GM18526 (cell line): ENCODE measurements around the gene AMOTL1.

ENCODE experiments used
- POLR2A ChIP-seq: IDR thresholded peaks from 3 replicates; pipeline ENCODE4 v1.6.1; 2011; ENCODE audit not compliant: insufficient read length; ENCODE audit errors: extremely low read depth

Gene AMOTL1

DNA sequence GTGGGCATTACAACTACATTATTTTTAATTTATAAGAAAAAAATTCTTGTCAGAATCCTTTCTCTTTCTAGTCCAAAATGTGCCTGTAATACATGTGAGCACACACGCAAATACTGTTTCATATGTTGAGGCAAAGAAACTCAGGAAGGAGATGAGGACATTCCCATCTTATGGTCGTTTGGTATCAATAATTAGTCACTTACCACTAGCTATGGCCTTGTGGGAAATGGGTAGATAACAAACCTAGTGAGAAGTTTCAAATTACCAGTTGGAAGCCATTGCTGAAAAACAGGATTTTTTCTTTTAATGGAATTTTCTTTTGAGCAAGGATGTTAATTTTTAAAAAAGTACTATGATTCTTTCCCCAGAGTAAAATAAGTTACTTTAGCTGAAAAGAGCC, 25.7 kb downstream of the AMOTL1 start:
- no peak for TF ChIP-seq POLR2A

DNA sequence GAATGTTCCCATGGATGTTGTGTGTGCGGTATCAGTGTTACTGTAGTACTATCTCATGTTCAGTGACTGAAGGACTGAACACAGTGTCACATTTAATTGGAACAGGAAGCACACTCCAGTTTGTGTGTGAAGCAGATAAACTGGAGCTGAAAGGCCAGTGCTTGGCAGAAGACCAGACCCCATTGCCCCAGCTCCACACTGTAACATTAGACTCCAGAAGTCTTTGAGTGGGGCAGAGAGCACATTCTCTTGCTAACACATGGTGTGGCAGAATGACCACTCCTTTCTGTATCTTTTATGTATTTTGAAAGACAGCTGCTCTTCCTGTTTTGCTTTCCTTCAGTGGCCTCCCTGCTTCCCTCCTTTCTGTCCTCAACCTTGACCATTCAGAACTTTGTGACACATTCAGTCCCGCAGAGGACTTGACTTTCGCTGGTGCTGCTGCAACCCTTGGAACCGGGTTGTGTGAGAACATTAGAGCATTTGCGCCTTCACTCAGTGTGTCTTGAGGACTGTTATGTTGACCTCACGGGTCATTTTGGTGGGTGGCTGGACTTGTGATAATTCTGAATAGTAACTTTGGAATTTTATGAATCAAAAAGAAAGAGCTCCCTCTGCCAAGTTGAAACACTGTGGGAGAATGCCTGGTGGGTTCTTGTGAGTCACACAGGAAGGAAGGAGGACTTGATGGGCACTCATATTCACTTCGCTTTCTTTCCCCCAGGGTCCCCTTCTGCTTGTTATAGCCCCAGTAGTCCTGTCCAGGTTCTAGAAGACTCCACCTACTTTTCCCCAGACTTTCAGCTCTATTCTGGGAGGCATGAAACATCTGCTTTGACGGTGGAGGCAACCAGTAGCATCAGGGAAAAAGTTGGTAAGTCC, 26.4 kb downstream of the AMOTL1 start:
- TF ChIP-seq POLR2A, result no peak

DNA sequence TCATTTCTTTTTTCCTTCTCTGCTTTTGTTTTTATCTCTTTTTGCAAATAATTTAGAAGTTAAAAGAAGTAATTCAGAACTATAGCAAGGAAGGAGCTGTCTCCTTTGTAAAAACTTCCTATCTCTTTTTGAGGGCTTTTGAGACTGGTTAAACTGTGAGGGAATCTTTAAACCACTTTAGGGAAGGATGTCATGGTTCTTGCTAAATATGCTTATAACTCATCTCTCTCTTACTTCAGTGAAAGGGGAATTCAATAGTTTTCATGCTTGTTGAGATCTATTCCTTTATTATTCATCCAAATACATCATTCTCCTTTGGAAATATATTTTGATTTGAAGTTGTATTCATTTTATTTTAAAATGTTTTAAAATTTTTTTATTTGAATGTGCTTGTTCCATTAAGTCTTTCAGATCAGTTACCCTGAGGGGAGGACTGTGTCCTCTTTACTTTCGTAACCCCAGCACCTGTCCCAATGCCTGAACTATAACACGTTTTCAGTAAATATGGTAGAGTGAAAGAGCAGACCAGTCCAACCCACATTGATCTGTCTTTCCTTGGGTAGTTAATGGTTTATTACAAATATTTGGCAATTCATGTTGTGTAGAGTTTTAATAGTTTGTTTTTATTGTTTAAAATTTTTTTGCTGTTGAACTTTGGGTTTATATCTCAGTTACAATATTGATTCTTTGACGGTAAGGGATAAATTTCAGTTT, 27.5 kb downstream of the AMOTL1 start:
- TF ChIP-seq POLR2A, result no peak

DNA sequence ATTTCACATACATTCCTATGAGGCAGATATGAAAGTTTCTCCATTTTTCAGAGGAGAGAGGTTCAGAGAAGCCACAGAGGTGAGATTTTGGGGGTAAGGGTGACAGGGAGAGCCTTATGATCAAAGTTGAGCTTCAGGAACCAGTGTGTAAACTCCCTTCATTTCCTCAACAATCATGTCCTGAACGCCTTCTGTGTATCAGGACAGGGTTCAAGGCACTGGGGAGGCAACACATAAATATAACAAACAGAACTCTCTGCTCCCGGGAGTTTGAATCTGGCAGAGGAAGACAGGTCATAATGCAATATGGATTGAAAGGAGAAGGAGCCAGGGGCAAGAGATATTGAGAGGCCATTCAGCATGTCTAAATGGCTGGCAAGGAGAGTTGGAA, 28.0 kb downstream of the AMOTL1 start:
- TF ChIP-seq POLR2A, result no peak

DNA sequence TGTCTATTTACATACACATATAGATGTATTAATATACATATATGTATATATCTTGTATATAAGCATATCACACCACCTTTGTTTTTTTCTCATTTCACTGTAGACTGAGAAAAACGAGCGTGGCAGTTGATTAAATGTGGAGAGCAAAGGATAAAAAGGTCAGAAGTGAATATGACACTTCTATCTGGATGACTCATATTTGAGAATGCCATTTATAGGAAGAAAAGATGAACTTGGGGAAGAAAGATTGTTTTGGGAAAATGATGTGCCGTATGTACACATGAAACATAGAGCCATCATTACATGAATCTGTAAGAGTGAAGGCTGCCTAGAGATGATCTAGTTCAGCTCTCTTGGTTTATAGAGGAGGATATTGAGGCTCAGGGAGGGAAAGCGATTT, 28.7 kb downstream of the AMOTL1 start:
- no peak for TF ChIP-seq POLR2A

DNA sequence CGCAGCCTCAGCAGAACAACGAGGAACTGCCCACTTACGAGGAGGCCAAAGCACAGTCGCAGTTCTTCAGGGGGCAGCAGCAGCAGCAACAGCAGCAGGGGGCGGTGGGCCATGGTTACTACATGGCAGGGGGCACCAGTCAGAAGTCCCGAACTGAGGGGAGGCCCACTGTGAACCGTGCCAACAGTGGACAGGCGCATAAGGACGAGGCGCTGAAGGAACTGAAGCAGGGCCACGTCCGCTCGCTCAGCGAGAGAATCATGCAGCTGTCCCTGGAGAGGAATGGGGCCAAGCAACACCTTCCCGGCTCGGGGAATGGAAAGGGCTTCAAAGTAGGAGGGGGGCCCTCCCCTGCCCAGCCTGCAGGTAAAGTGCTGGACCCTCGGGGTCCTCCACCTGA, 31.6 kb downstream of the AMOTL1 start:
- no peak for TF ChIP-seq POLR2A

DNA sequence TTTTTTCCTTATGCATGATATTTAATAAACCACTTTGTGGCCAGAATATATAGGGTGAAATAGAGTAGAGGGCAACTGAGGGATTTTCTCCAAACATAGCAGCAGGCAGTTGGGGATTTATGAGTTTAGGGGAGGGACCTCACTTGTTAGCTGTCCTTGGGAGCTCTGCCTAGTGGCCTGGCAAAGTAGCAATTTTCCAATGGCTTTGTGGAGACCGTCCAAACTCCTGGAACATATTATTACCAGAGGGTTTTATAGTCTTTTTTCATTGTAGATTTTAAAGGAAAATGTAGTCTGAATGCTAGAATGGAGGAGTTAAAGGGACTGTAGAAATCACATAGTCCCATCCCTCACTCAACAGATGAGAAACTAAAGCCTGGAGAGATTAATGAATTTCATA, 32.3 kb downstream of the AMOTL1 start:
- no peak for TF ChIP-seq POLR2A

DNA sequence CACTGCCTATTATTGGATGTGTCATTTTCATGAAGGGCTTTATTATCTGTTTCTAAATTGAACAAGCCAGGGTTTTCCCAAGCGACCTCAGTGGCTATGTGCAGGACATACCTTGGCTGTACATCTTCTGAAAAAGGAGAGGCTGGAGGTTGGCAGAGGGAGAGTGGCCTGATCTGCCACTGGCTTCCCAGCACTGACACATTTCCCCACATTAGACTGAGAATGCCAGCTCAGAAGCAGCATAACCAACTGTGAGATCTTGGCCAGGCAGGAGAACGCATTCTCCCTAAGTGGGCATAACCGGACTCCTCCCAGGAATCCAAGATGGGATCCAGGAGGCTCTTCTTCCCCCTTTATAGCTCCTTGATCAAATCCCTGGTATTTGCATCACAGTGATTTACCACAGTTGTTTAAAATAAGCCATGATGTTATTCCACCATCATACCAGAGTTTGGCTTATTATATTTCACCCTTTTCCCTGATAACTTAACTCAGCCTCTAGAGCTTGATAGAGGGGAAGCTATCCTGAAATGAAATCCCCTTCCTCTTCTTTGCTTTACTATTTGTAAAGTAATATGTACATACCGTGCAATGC, 33.8 kb downstream of the AMOTL1 start:
- TF ChIP-seq POLR2A, result no peak

DNA sequence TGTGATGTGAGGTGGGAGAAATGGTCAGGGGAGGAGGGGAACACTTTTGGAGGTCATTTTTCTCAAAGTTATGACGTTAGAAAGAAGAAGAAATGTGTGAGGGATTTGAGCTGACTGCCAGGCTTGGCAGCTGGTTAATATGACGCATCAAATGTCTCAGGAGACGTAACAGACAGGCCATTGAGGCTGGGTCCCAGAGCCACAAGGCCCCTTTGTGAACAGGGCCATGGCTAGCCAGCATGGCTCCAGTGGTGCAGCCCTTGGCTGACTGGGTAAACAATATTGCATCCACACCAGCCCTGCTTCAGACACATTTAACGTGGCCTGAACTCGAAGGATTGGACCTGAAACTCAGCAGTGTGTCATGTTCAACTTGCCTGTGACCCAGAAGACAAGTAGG, 34.3 kb downstream of the AMOTL1 start:
- no peak for TF ChIP-seq POLR2A

DNA sequence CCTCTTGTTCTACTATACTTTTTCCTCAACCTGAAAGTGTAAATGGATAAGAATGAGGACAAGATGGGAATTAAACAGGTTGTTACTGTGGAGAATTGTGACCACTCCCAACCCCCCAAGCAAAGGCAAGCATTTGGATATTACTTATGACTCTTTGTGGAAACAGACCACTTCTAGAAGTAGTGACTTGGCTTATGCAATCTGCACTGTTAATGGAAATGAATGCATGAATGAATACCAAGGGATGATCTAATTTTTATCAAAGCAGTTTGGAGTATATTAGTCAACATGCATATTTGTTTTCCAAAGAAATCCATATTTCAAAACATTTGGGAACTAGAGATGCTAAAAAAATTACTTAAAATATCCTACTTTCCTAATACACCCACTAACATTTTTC, 35.3 kb downstream of the AMOTL1 start:
- no peak for TF ChIP-seq POLR2A

DNA sequence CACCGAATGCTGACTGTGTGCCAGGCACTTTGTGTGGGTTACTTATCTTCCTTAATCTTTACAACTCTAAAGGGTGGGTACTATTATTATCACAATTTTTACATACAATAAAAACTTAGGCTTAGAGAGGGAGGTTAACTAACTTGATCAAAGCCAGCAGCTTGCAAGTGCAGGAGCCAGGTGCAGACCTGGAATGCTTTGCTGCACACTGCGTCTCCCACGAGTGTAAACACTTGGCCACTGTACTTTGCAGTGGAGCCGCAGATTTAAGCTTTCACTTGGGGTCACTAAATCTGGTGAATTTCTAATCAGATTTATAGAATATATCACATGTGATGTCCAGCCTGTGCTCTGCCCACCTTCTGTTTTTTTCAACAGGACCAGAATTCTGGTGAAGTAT, 36.7 kb downstream of the AMOTL1 start:
- no peak for TF ChIP-seq POLR2A

DNA sequence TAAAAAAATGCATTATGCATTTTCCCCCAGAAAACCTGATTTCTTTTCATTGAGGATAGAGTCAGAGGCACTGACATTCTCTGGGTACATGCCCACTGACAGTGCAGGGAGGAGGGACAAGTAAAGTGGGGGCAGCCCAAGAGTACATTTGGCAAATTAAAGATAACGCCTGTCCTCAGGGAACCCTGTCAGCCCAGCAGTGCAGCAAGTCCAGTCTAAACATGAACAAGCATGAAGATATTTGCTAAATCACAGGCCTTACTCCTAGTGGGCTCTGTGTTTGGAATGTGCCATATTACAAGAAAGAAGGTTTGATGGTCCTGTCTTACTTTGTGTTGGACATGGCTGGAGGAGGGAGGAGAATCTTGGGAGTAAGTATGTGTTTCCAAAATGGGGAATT, 37.9 kb downstream of the AMOTL1 start:
- no peak for TF ChIP-seq POLR2A

DNA sequence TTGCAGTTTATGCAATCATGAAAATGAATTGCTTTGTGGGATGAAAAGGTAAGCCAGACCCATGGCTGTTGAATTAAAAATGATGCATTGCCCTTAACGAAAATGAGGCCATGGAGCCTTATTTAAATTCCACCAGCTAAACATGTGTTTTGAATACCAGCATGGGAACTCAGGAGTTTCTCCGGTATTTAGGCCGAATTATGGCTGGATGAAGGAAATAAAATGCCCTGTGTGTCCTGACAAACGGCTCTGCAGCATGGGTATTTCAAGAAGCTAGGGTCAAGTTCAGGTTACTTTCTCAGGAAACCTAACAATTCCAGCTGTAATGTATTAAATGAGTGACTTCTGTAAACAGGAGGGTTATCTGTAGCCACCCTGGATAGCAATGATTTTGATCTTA, 38.3 kb downstream of the AMOTL1 start:
- TF ChIP-seq POLR2A, result no peak

DNA sequence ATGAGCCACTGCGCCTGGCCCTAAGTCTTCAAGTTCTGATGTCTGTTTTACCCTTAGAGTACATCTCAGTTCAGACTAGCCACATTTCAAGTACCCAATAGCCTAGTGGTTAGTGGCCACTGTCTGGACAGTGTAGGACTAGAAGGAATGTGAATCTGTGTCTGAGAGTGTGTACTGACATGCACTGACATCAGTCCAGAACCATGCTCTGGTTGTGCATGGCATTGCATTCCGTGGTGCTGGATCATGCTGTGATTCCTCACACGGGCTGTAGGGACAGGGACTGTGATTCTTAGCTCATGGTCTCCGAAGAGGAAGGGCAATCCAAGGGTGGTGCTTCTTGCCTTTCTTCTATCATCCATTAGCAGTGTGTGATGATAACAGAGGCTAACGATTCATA, 41.1 kb downstream of the AMOTL1 start:
- no peak for TF ChIP-seq POLR2A

DNA sequence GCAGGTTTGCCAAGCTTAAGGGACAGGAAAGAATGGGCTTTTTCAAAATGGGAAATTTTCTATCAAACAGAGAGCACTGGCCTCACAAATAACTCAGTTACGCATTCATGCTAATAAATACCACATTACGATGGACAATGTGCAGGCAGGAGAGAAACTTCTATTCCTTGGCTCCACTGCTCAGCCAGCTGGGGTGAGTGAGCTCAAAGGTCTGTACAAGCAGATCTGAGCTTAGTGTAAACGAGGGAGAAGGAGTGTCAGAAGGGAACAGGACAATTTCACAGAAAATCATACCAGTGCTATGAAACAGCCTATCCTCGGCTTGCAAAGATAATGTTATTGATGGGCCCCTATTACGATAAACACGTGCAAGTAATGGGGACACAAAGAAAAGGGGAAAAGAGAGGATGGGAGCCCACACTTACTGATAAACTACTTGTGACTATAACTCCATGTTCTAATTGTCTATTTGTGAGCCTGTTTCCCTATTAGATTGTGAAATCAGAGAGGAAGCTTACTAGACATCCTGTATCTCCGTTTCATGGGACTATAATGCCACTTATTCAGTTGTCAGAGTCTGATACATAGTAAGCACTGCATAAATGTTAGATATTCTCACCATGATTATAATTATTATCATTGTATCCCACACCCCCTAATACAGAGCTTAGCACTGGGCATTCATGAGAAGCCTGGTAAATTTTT, 46.3 kb downstream of the AMOTL1 start:
- no peak for TF ChIP-seq POLR2A
